ENCODE data around the gene DDX23. TPM values are rescaled to one million over a fixed set of nuclear protein-coding genes. Genes with fewer than 3 reads are reported as not detected.

Gene DDX23
- total and polyA plus RNA-seq, 8 donors = 30.3 to 88.1 (median 57.2) TPM

- H3K4me3 ChIP-seq = peak overlapping the region; percentile 68 to 91 (median 80)
- H3K9me3 ChIP-seq = no peaks in the 10 kb centered on the region
- intact Hi-C loops (cut with DNase I; ENCODE audit: low total_unique reads) = no loop called here
- peaks cover 0 to 32% (median 5%) of the 10 kb centered on the region in 3 donors for H3K27me3 ChIP-seq
- peak overlapping the region; percentile 47 to 84 (median 76) for H3K27ac ChIP-seq
- WGBS, 5 donors = 71 to 78% (median 77%) methylated on average over 6 of the region's 6 CpGs
- TF ChIP-seq POLR2A (IDR thresholded peaks at IDR 0.05) (no peak), EP300 (IDR thresholded peaks at IDR 0.05) (no peak), POLR2AphosphoS5 (IDR thresholded peaks at IDR 0.05) (no peak), CTCF (IDR thresholded peaks at IDR 0.05) (no peak)
- DNase-seq = no peak
- H3K4me1 ChIP-seq = peaks cover 9 to 45% (median 30%) of the 10 kb centered on the region in 4 donors
- H3K36me3 ChIP-seq = peaks cover 0 to 14% (median 10%) of the 10 kb centered on the region in 4 donors
These were observed 14.2 kb upstream of the DDX23 start for GRCh38 chr12:48866052-48866711.

GRCh38 chr12:48865281-48866051 is 13.5 kb upstream of the DDX23 start, which contains the start of gene RND1:
TSS of gene RND1 (minus strand) at chr12:48865870. CDS start at chr12:48865767, 103 bp downstream.
- peaks cover 0 to 32% (median 5%) of the 10 kb centered on the region in 3 donors for H3K27me3 ChIP-seq
- H3K36me3 ChIP-seq = peaks cover 0 to 19% (median 15%) of the 10 kb centered on the region in 4 donors
- peak; percentile 95 to 97 for DNase-seq
- peak in 2 of 4 donors; percentile 97 to 98 for TF ChIP-seq POLR2A (IDR thresholded peaks at IDR 0.05)
- no peak for TF ChIP-seq EP300 (IDR thresholded peaks at IDR 0.05)
- peak in 1 of 7 experiments; percentile 21 for TF ChIP-seq CTCF (IDR thresholded peaks at IDR 0.05)
- TF ChIP-seq POLR2AphosphoS5 (IDR thresholded peaks at IDR 0.05) = peak; percentile 90 to 100 (median 99)
- WGBS, 5 donors = 1 to 4% (median 1%) methylated on average over 19 to 32 of the region's 32 CpGs
- H3K4me3 ChIP-seq = peak within 1 kb of the TSS; percentile 68 to 91 (median 80)
- no peaks in the 10 kb centered on the region for H3K9me3 ChIP-seq
- peaks cover 9 to 45% (median 30%) of the 10 kb centered on the region in 4 donors for H3K4me1 ChIP-seq
- H3K27ac ChIP-seq = peak within 1 kb of the TSS; percentile 76 to 84 (median 83)
- intact Hi-C loops (cut with DNase I; ENCODE audit: low total_unique reads) = no loop called here

- H3K9me3 ChIP-seq = no peaks in the 10 kb centered on the region
- H3K4me3 ChIP-seq = peak overlapping the region in 2 of 4 donors; percentile 82 to 91
- TF ChIP-seq EP300 (IDR thresholded peaks at IDR 0.05) (no peak), POLR2AphosphoS5 (IDR thresholded peaks at IDR 0.05) (no peak), CTCF (IDR thresholded peaks at IDR 0.05) (no peak), POLR2A (IDR thresholded peaks at IDR 0.05) (no peak)
- intact Hi-C loops (cut with DNase I; ENCODE audit: low total_unique reads) = no loop called here
- H3K36me3 ChIP-seq = peaks cover 0 to 37% (median 27%) of the 10 kb centered on the region in 4 donors
- H3K27ac ChIP-seq = no peak overlapping the region
- H3K27me3 ChIP-seq = peaks cover 0 to 32% (median 5%) of the 10 kb centered on the region in 3 donors
- DNase-seq = no peak
- H3K4me1 ChIP-seq = peaks cover 9 to 45% (median 30%) of the 10 kb centered on the region in 4 donors
- WGBS, 5 donors = 65 to 85% (median 76%) methylated on average over 4 of the region's 4 CpGs
These were observed 11.3 kb upstream of the DDX23 start for GRCh38 chr12:48863291-48863690.

GRCh38 chr12:48862760-48863159 is 10.8 kb upstream of the DDX23 start:
- peaks cover 0 to 42% (median 32%) of the 10 kb centered on the region in 4 donors for H3K36me3 ChIP-seq
- 74 to 81% (median 75%) methylated on average over 5 of the region's 5 CpGs for WGBS, 5 donors
- H3K27ac ChIP-seq = no peak overlapping the region
- peaks cover 0 to 32% (median 5%) of the 10 kb centered on the region in 3 donors for H3K27me3 ChIP-seq
- peak overlapping the region in 2 of 4 donors; percentile 7 to 91 for H3K4me3 ChIP-seq
- peaks cover 9 to 45% (median 30%) of the 10 kb centered on the region in 4 donors for H3K4me1 ChIP-seq
- H3K9me3 ChIP-seq = no peaks in the 10 kb centered on the region
- TF ChIP-seq POLR2AphosphoS5 (IDR thresholded peaks at IDR 0.05) (no peak), CTCF (IDR thresholded peaks at IDR 0.05) (no peak), POLR2A (IDR thresholded peaks at IDR 0.05) (no peak), EP300 (IDR thresholded peaks at IDR 0.05) (no peak)
- intact Hi-C loops (cut with DNase I; ENCODE audit: low total_unique reads) = no loop called here
- DNase-seq = no peak
